HL-60 (cell line): ENCODE data around the gene SLC6A7.

Experiments used
- GABPA ChIP-seq: IDR thresholded peaks from 2 replicates; pipeline ENCODE4 v1.6.1; 2012; ENCODE audit warnings: low read depth
- POLR2AphosphoS5 ChIP-seq: IDR thresholded peaks from 2 replicates; pipeline ENCODE4 v1.6.1; 2012; ENCODE audit warnings: low read depth
- SPI1 ChIP-seq: IDR thresholded peaks from 2 replicates; pipeline ENCODE4 v1.6.1; 2012; ENCODE audit warnings: low read depth, mild to moderate bottlenecking, borderline replicate concordance
- TF ChIP-seq, protein P1 (sequence below): IDR thresholded peaks from 2 replicates; pipeline ENCODE4 v1.6.1; 2012; ENCODE audit warnings: low read depth; ENCODE audit not compliant: insufficient replicate concordance
- TF ChIP-seq, protein P2 (sequence below): IDR thresholded peaks from one replicate; pipeline ENCODE4 v1.5.1; 2011; ENCODE audit warnings: low read length, control low read depth, inconsistent platforms; ENCODE audit not compliant: insufficient read depth

GRCh38 chr5:150249744-150250143 is 59.9 kb downstream of the SLC6A7 start:
- TF ChIP-seq, protein P1, sequence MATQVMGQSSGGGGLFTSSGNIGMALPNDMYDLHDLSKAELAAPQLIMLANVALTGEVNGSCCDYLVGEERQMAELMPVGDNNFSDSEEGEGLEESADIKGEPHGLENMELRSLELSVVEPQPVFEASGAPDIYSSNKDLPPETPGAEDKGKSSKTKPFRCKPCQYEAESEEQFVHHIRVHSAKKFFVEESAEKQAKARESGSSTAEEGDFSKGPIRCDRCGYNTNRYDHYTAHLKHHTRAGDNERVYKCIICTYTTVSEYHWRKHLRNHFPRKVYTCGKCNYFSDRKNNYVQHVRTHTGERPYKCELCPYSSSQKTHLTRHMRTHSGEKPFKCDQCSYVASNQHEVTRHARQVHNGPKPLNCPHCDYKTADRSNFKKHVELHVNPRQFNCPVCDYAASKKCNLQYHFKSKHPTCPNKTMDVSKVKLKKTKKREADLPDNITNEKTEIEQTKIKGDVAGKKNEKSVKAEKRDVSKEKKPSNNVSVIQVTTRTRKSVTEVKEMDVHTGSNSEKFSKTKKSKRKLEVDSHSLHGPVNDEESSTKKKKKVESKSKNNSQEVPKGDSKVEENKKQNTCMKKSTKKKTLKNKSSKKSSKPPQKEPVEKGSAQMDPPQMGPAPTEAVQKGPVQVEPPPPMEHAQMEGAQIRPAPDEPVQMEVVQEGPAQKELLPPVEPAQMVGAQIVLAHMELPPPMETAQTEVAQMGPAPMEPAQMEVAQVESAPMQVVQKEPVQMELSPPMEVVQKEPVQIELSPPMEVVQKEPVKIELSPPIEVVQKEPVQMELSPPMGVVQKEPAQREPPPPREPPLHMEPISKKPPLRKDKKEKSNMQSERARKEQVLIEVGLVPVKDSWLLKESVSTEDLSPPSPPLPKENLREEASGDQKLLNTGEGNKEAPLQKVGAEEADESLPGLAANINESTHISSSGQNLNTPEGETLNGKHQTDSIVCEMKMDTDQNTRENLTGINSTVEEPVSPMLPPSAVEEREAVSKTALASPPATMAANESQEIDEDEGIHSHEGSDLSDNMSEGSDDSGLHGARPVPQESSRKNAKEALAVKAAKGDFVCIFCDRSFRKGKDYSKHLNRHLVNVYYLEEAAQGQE, result no peak
- TF ChIP-seq, protein P2, sequence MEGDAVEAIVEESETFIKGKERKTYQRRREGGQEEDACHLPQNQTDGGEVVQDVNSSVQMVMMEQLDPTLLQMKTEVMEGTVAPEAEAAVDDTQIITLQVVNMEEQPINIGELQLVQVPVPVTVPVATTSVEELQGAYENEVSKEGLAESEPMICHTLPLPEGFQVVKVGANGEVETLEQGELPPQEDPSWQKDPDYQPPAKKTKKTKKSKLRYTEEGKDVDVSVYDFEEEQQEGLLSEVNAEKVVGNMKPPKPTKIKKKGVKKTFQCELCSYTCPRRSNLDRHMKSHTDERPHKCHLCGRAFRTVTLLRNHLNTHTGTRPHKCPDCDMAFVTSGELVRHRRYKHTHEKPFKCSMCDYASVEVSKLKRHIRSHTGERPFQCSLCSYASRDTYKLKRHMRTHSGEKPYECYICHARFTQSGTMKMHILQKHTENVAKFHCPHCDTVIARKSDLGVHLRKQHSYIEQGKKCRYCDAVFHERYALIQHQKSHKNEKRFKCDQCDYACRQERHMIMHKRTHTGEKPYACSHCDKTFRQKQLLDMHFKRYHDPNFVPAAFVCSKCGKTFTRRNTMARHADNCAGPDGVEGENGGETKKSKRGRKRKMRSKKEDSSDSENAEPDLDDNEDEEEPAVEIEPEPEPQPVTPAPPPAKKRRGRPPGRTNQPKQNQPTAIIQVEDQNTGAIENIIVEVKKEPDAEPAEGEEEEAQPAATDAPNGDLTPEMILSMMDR, result no peak
- TF ChIP-seq POLR2AphosphoS5 (no peak), SPI1 (no peak), GABPA (no peak)
